Activated naive CD4-positive, alpha-beta T cell treated with anti-CD3 and anti-CD28 coated beads, Interleukin-2, amount 10 ng/mL, durations not matched to agents 7 days and 5 days (primary cell): ENCODE results near the gene MIEF1.

Experiments used
- CTCF ChIA-PET: fragments of 350-600 bp; sonication (Branson Sonifier 250); formaldehyde crosslinking; loops from one replicate; lab custom pipeline; 2021; ENCODE audit warnings: antibody characterized with exemption; lab: Charles Lee
- DNase-seq: peaks from one replicate; pipeline ENCODE4 v3.0.0-alpha.2; 2020
- H3K27ac Mint-ChIP-seq: one replicate; pipeline ENCODE4 v1.8.0; 2021; ENCODE audit warnings: mild to moderate bottlenecking, moderate library complexity, mixed read lengths
- H3K27me3 Mint-ChIP-seq: one replicate; pipeline ENCODE4 v1.8.0; 2021; ENCODE audit warnings: mild to moderate bottlenecking, mixed read lengths
- H3K36me3 Mint-ChIP-seq: one replicate; pipeline ENCODE4 v1.8.0; 2021; ENCODE audit warnings: mixed read lengths
- H3K4me1 Mint-ChIP-seq: one replicate; pipeline ENCODE4 v1.8.0; 2021; ENCODE audit warnings: mixed read lengths
- H3K4me3 Mint-ChIP-seq: one replicate; pipeline ENCODE4 v1.8.0; 2021; ENCODE audit warnings: mild to moderate bottlenecking, moderate library complexity, mixed read lengths
- H3K9me3 Mint-ChIP-seq: one replicate; pipeline ENCODE4 v1.8.0; 2021; ENCODE audit warnings: mixed read lengths

Gene MIEF1

GRCh38 chr22:39502109-39502788 is at the start of gene MIEF1:
Gene MIEF1 (plus strand): TSS chr22:39502290. CDS start chr22:39511295, 9,005 bp downstream.
- peak; percentile 94 for DNase-seq
- no peaks in the 10 kb centered on the region for H3K9me3 Mint-ChIP-seq
- CTCF ChIA-PET, result interaction anchor here (0.9 to 3.4 kb wide), 7 partner anchors 9 to 102 kb away, joined by 3 to 17 read pairs (median 9); partner anchors contain the start of genes ATF4 and TAB1
- H3K4me3 Mint-ChIP-seq, result peak within 1 kb of the TSS; percentile 93
- peaks cover 21% of the 10 kb centered on the region for H3K27me3 Mint-ChIP-seq
- H3K4me1 Mint-ChIP-seq, result peaks cover 43% of the 10 kb centered on the region
- H3K36me3 Mint-ChIP-seq, result peaks cover 29% of the 10 kb centered on the region
- H3K27ac Mint-ChIP-seq, result peak within 1 kb of the TSS; percentile 88

GRCh38 chr22:39452740-39453040 is 49.4 kb upstream of the MIEF1 start:
- peaks cover 70% of the 10 kb centered on the region for H3K4me1 Mint-ChIP-seq
- no peaks in the 10 kb centered on the region for H3K9me3 Mint-ChIP-seq
- peaks cover 45% of the 10 kb centered on the region for H3K27me3 Mint-ChIP-seq
- H3K27ac Mint-ChIP-seq, result no peak overlapping the region
- H3K4me3 Mint-ChIP-seq, result no peak overlapping the region
- H3K36me3 Mint-ChIP-seq, result peaks cover 40% of the 10 kb centered on the region
- CTCF ChIA-PET, result no interaction called here
- DNase-seq, result no peak

GRCh38 chr22:39453765-39454378 is 48.2 kb upstream of the MIEF1 start:
- H3K27ac Mint-ChIP-seq, result peak overlapping the region; percentile 80
- peaks cover 47% of the 10 kb centered on the region for H3K36me3 Mint-ChIP-seq
- peaks cover 56% of the 10 kb centered on the region for H3K27me3 Mint-ChIP-seq
- CTCF ChIA-PET, result interaction anchor here (0.9 kb wide), 1 partner anchor 17 kb away, joined by 3 read pairs; no protein-coding TSS in a partner anchor
- peaks cover 67% of the 10 kb centered on the region for H3K4me1 Mint-ChIP-seq
- H3K9me3 Mint-ChIP-seq, result no peaks in the 10 kb centered on the region
- DNase-seq, result no peak
- no peak overlapping the region for H3K4me3 Mint-ChIP-seq

GRCh38 chr22:39454385-39454871 is 47.7 kb upstream of the MIEF1 start:
- CTCF ChIA-PET, result no interaction called here
- DNase-seq, result no peak
- H3K36me3 Mint-ChIP-seq, result peaks cover 46% of the 10 kb centered on the region
- peaks cover 61% of the 10 kb centered on the region for H3K4me1 Mint-ChIP-seq
- H3K27ac Mint-ChIP-seq, result peak overlapping the region; percentile 80
- H3K27me3 Mint-ChIP-seq, result peaks cover 62% of the 10 kb centered on the region
- H3K9me3 Mint-ChIP-seq, result no peaks in the 10 kb centered on the region
- H3K4me3 Mint-ChIP-seq, result no peak overlapping the region

GRCh38 chr22:39456522-39457197 is 45.4 kb upstream of the MIEF1 start, which contains the start of gene MGAT3:
Gene MGAT3 (plus strand): TSS chr22:39457012. CDS start chr22:39487348, 30,336 bp downstream.
- CTCF ChIA-PET, result no interaction called here
- no peaks in the 10 kb centered on the region for H3K9me3 Mint-ChIP-seq
- H3K27ac Mint-ChIP-seq, result no peak within 1 kb of the TSS
- peaks cover 42% of the 10 kb centered on the region for H3K4me1 Mint-ChIP-seq
- H3K36me3 Mint-ChIP-seq, result peaks cover 39% of the 10 kb centered on the region
- peaks cover 77% of the 10 kb centered on the region for H3K27me3 Mint-ChIP-seq
- peak within 1 kb of the TSS; percentile 64 for H3K4me3 Mint-ChIP-seq
- no peak for DNase-seq

GRCh38 chr22:39457198-39457555 is 44.9 kb upstream of the MIEF1 start:
- CTCF ChIA-PET, result no interaction called here
- H3K36me3 Mint-ChIP-seq, result peaks cover 36% of the 10 kb centered on the region
- peaks cover 77% of the 10 kb centered on the region for H3K27me3 Mint-ChIP-seq
- no peak overlapping the region for H3K4me3 Mint-ChIP-seq
- no peak overlapping the region for H3K27ac Mint-ChIP-seq
- no peak for DNase-seq
- H3K4me1 Mint-ChIP-seq, result peaks cover 38% of the 10 kb centered on the region
- no peaks in the 10 kb centered on the region for H3K9me3 Mint-ChIP-seq

GRCh38 chr22:39457556-39458443 is 44.3 kb upstream of the MIEF1 start:
- no peak overlapping the region for H3K27ac Mint-ChIP-seq
- H3K9me3 Mint-ChIP-seq, result no peaks in the 10 kb centered on the region
- peak overlapping the region; percentile 48 for H3K4me3 Mint-ChIP-seq
- no peak for DNase-seq
- CTCF ChIA-PET, result no interaction called here
- peaks cover 33% of the 10 kb centered on the region for H3K36me3 Mint-ChIP-seq
- peaks cover 71% of the 10 kb centered on the region for H3K27me3 Mint-ChIP-seq
- H3K4me1 Mint-ChIP-seq, result peaks cover 32% of the 10 kb centered on the region

- H3K4me1 Mint-ChIP-seq, result peaks cover 32% of the 10 kb centered on the region
- CTCF ChIA-PET, result no interaction called here
- H3K27ac Mint-ChIP-seq, result no peak overlapping the region
- H3K4me3 Mint-ChIP-seq, result peak overlapping the region; percentile 16
- H3K27me3 Mint-ChIP-seq, result peaks cover 65% of the 10 kb centered on the region
- no peaks in the 10 kb centered on the region for H3K9me3 Mint-ChIP-seq
- DNase-seq, result no peak
- H3K36me3 Mint-ChIP-seq, result peaks cover 33% of the 10 kb centered on the region
Measured at GRCh38 chr22:39458444-39459083, 43.5 kb upstream of the MIEF1 start.

- no peak overlapping the region for H3K4me3 Mint-ChIP-seq
- CTCF ChIA-PET, result no interaction called here
- H3K27ac Mint-ChIP-seq, result no peak overlapping the region
- no peak for DNase-seq
- H3K4me1 Mint-ChIP-seq, result peaks cover 26% of the 10 kb centered on the region
- peaks cover 27% of the 10 kb centered on the region for H3K36me3 Mint-ChIP-seq
- H3K9me3 Mint-ChIP-seq, result no peaks in the 10 kb centered on the region
- H3K27me3 Mint-ChIP-seq, result peaks cover 54% of the 10 kb centered on the region
Measured at GRCh38 chr22:39459681-39460080, 42.4 kb upstream of the MIEF1 start.

- Mint-ChIP-seq H3K4me1 (peaks cover 22% of the 10 kb centered on the region), H3K4me3 (no peak overlapping the region), H3K36me3 (peaks cover 11% of the 10 kb centered on the region), H3K27ac (no peak overlapping the region), H3K9me3 (no peaks in the 10 kb centered on the region), H3K27me3 (peaks cover 36% of the 10 kb centered on the region)
- DNase-seq, result no peak
- CTCF ChIA-PET, result no interaction called here
Measured at GRCh38 chr22:39462443-39463221, 39.5 kb upstream of the MIEF1 start.

- H3K4me1 Mint-ChIP-seq, result peaks cover 20% of the 10 kb centered on the region
- no peak overlapping the region for H3K27ac Mint-ChIP-seq
- H3K27me3 Mint-ChIP-seq, result peaks cover 31% of the 10 kb centered on the region
- no peak for DNase-seq
- CTCF ChIA-PET, result no interaction called here
- H3K4me3 Mint-ChIP-seq, result no peak overlapping the region
- peaks cover 8% of the 10 kb centered on the region for H3K36me3 Mint-ChIP-seq
- no peaks in the 10 kb centered on the region for H3K9me3 Mint-ChIP-seq
Measured at GRCh38 chr22:39463277-39463676, 38.8 kb upstream of the MIEF1 start.

GRCh38 chr22:39463931-39464390 is 38.1 kb upstream of the MIEF1 start:
- H3K27ac Mint-ChIP-seq, result peak overlapping the region; percentile 52
- peaks cover 24% of the 10 kb centered on the region for H3K27me3 Mint-ChIP-seq
- H3K36me3 Mint-ChIP-seq, result peaks cover 5% of the 10 kb centered on the region
- CTCF ChIA-PET, result no interaction called here
- no peak for DNase-seq
- no peaks in the 10 kb centered on the region for H3K9me3 Mint-ChIP-seq
- peaks cover 20% of the 10 kb centered on the region for H3K4me1 Mint-ChIP-seq
- no peak overlapping the region for H3K4me3 Mint-ChIP-seq
